H9 (cell line): ENCODE data around the gene MARCHF3. TPM values are rescaled to one million over a fixed set of nuclear protein-coding genes. Genes with fewer than 3 reads are reported as not detected.

Experiments used
- DNase-seq: peaks from one replicate; pipeline ENCODE4 v3.0.0-alpha.2; 2017
- H2AFZ ChIP-seq: one replicate; pipeline ENCODE4 v1.6.1; 2013; ENCODE audit warnings: mild to moderate bottlenecking, low read length, control low read depth, moderate library complexity
- H2AK5ac ChIP-seq: 2 replicates; pipeline ENCODE4 v1.6.1; 2013; ENCODE audit warnings: low read length, control low read depth, mixed read lengths; ENCODE audit not compliant: insufficient read length
- H2BK120ac ChIP-seq: one replicate; pipeline ENCODE4 v1.6.1; 2013; ENCODE audit warnings: low read depth, mild to moderate bottlenecking, low read length, control low read depth, inconsistent platforms; ENCODE audit not compliant: poor library complexity, severe bottlenecking
- H2BK12ac ChIP-seq: 2 replicates; pipeline ENCODE4 v1.6.1; 2013; ENCODE audit warnings: low read length, control low read depth, mixed read lengths, low read depth; ENCODE audit not compliant: insufficient read length
- H2BK15ac ChIP-seq: 2 replicates; pipeline ENCODE4 v1.6.1; 2013; ENCODE audit warnings: low read depth, low read length, control low read depth
- H2BK20ac ChIP-seq: one replicate; pipeline ENCODE4 v1.6.1; 2013; ENCODE audit warnings: low read depth, mild to moderate bottlenecking, low read length, control low read depth, inconsistent platforms; ENCODE audit not compliant: poor library complexity, severe bottlenecking
- H2BK5ac ChIP-seq: 2 replicates; pipeline ENCODE4 v1.6.1; 2013; ENCODE audit warnings: low read length, control low read depth, mixed read lengths; ENCODE audit not compliant: insufficient read length
- H3K14ac ChIP-seq: 2 replicates; pipeline ENCODE4 v1.6.1; 2013; ENCODE audit warnings: low read length, control low read depth; ENCODE audit not compliant: insufficient read depth
- H3K18ac ChIP-seq: 2 replicates; pipeline ENCODE4 v1.6.1; 2013; ENCODE audit warnings: low read depth, mild to moderate bottlenecking, mixed read lengths, low read length, control low read depth; ENCODE audit not compliant: insufficient read length
- H3K23ac ChIP-seq: 2 replicates; pipeline ENCODE4 v1.6.1; 2013; ENCODE audit warnings: low read length, control low read depth, mixed read lengths, low read depth; ENCODE audit not compliant: insufficient read length
- H3K23me2 ChIP-seq: 2 replicates; pipeline ENCODE4 v1.6.1; 2013; ENCODE audit warnings: low read depth, mild to moderate bottlenecking, mixed read lengths, low read length, control low read depth; ENCODE audit not compliant: insufficient read length, poor library complexity, severe bottlenecking
- H3K27ac ChIP-seq: 2 replicates; pipeline ENCODE4 v1.5.1; 2013; ENCODE audit warnings: low read length, control low read depth, mixed read lengths, low read depth; ENCODE audit not compliant: insufficient read length
- H3K27me3 ChIP-seq: 2 replicates; pipeline ENCODE4 v1.6.1; 2013; ENCODE audit warnings: low read length, control low read depth, inconsistent platforms; ENCODE audit not compliant: insufficient read depth
- H3K4ac ChIP-seq: 2 replicates; pipeline ENCODE4 v1.6.1; 2013; ENCODE audit warnings: low read depth, mild to moderate bottlenecking, control low read depth, inconsistent platforms, low read length, moderate library complexity
- H3K4me1 ChIP-seq: 2 replicates; pipeline ENCODE4 v1.6.1; 2013; ENCODE audit warnings: low read length, control low read depth, inconsistent platforms; ENCODE audit not compliant: insufficient read depth
- H3K4me2 ChIP-seq: 2 replicates; pipeline ENCODE4 v1.6.1; 2013; ENCODE audit warnings: low read length, control low read depth, mixed read lengths; ENCODE audit not compliant: insufficient read length, insufficient read depth
- H3K56ac ChIP-seq: 2 replicates; pipeline ENCODE4 v1.6.1; 2013; ENCODE audit warnings: low read depth, mild to moderate bottlenecking, mixed read lengths, low read length, control low read depth; ENCODE audit not compliant: insufficient read length
- H3K79me1 ChIP-seq: 2 replicates; pipeline ENCODE4 v1.6.1; 2013; ENCODE audit warnings: low read depth, mild to moderate bottlenecking, moderate library complexity, low read length, control low read depth, inconsistent platforms; ENCODE audit not compliant: insufficient read depth, poor library complexity, severe bottlenecking
- H3K79me2 ChIP-seq: 2 replicates; pipeline ENCODE4 v1.6.1; 2013; ENCODE audit warnings: low read length, control low read depth, inconsistent platforms; ENCODE audit not compliant: insufficient read depth
- H3K9ac ChIP-seq: 2 replicates; pipeline ENCODE4 v1.6.1; 2013; ENCODE audit warnings: low read length, control low read depth, mixed read lengths; ENCODE audit not compliant: insufficient read length; ENCODE audit errors: extremely low read depth
- H3K9me3 ChIP-seq: one replicate; pipeline ENCODE4 v1.6.1; 2013; ENCODE audit warnings: low read depth, low read length, inconsistent platforms; ENCODE audit not compliant: control insufficient read depth
- H3T11ph ChIP-seq: one replicate; pipeline ENCODE4 v1.6.1; 2013; ENCODE audit warnings: mild to moderate bottlenecking, low read length, control low read depth, inconsistent platforms
- H4K20me1 ChIP-seq: one replicate; pipeline ENCODE4 v1.6.1; 2013; ENCODE audit not compliant: control insufficient read depth, insufficient read length, insufficient read depth
- H4K5ac ChIP-seq: 2 replicates; pipeline ENCODE4 v1.6.1; 2013; ENCODE audit warnings: low read depth, mild to moderate bottlenecking, mixed read lengths, low read length, control low read depth; ENCODE audit not compliant: insufficient read length
- H4K8ac ChIP-seq: replicated peaks from 2 replicates; pipeline ENCODE4 v1.6.1; 2013; ENCODE audit warnings: low read length, control low read depth, mixed read lengths, low read depth; ENCODE audit not compliant: insufficient read length
- H4K91ac ChIP-seq: 2 replicates; pipeline ENCODE4 v1.6.1; 2013; ENCODE audit warnings: low read depth, mild to moderate bottlenecking, moderate library complexity, mixed read lengths, low read length, control low read depth; ENCODE audit not compliant: insufficient read length
- H3K27ac Mint-ChIP-seq, 3 experiments: 2 replicates in 2 of 3; 3 replicates in 1 of 3; pipeline ENCODE4 v1.8.0; 2020 to 2021; ENCODE audit warnings: mixed read lengths in 3 of 3, mild to moderate bottlenecking in 1 of 3, moderate library complexity in 1 of 3
- H3K27me3 Mint-ChIP-seq: 2 replicates; pipeline ENCODE4 v1.8.0; 2021; ENCODE audit warnings: low read depth, mild to moderate bottlenecking, moderate library complexity, mixed read lengths
- H3K36me3 Mint-ChIP-seq, 3 experiments: 2 replicates in 2 of 3; 3 replicates in 1 of 3; pipeline ENCODE4 v1.8.0; 2020 to 2021; ENCODE audit warnings: low read depth in 3 of 3, mixed read lengths in 3 of 3; ENCODE audit not compliant: insufficient read depth in 1 of 3
- H3K4me1 Mint-ChIP-seq, 2 experiments: 2 replicates each; pipeline ENCODE4 v1.8.0; 2020; ENCODE audit warnings: mixed read lengths in 2 of 2
- H3K4me3 Mint-ChIP-seq, 2 experiments: 2 replicates in 1 of 2; 3 replicates in 1 of 2; pipeline ENCODE4 v1.8.0; 2020 to 2021; ENCODE audit warnings: mild to moderate bottlenecking in 2 of 2, mixed read lengths in 2 of 2, moderate library complexity in 1 of 2
- H3K9me3 Mint-ChIP-seq, 2 experiments: 2 replicates in 1 of 2; 3 replicates in 1 of 2; pipeline ENCODE4 v1.8.0; 2020; ENCODE audit warnings: mild to moderate bottlenecking in 2 of 2, mixed read lengths in 2 of 2, moderate library complexity in 1 of 2
- WGBS: extraction: QIAGEN DNeasy Blood & Tissue Kit; methylation state at CpG from one replicate; pipeline ENCODE4 v1.1.7; 2013; ENCODE audit warnings: missing lambda C conversion rate, low lambda C conversion rate, mixed read lengths; ENCODE audit not compliant: insufficient read length; ENCODE audit errors: extremely low coverage; 5-methylcytosine and 5-hydroxymethylcytosine counted together
- total RNA-seq: library from RNA; stranded (reverse); gene quantifications from 2 replicates; pipeline ENCODE4 v1.2.1, GENCODE V29; 2021
- TF ChIP-seq, protein P1 (sequence below): fragments of 200-600 bp; sonication (generic); conservative IDR thresholded peaks from 3 replicates; pipeline ENCODE4 v1.8.0; 2021; ENCODE audit warnings: antibody characterized with exemption, mild to moderate bottlenecking

Gene MARCHF3
- total RNA-seq, 1 experiment from 2014 or later: 17.7 TPM

DNA sequence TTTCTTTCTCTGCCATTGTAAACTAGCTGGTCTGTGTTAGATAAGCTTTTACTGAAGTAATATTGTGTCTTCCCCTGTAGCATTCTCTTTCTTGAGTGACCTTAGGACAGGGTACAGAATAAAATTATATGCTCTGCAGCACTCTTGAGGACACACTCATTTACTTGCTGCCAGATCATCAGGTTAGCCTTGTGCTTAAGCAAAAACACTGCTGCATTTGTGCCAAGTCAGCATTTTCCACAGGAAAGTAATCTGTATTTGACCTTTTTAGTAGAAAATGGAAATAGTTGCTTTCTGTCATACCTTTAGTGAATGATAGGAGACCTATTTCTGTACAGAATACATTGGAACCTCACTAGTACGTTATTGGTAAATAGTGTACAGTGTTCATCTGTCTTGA lies 199.2 kb downstream of the MARCHF3 start:
- no peaks in the 10 kb centered on the region for H3K27me3 ChIP-seq
- no peaks in the 10 kb centered on the region for H3K79me1 ChIP-seq
- no peak overlapping the region for H2BK15ac ChIP-seq
- no peak overlapping the region for H4K91ac ChIP-seq
- H3K4me2 ChIP-seq: no peak overlapping the region
- H3K9ac ChIP-seq: no peak overlapping the region
- no peaks in the 10 kb centered on the region for H4K20me1 ChIP-seq
- no peaks in the 10 kb centered on the region for H3K23me2 ChIP-seq
- H3K9me3 ChIP-seq: no peaks in the 10 kb centered on the region
- Mint-ChIP-seq H3K4me3 (no peak overlapping the region), H3K27me3 (no peaks in the 10 kb centered on the region), H3K9me3 (no peaks in the 10 kb centered on the region), H3K4me1 (peaks cover 11 to 12% of the 10 kb centered on the region in 2 experiments), H3K27ac (peak overlapping the region in 1 of 3 experiments; percentile 81; a peak in 1 of 7 replicates), H3K36me3 (peaks cover 52 to 92% (median 84%) of the 10 kb centered on the region in 3 experiments)
- no peak overlapping the region for H2AFZ ChIP-seq
- no peak overlapping the region for H3K56ac ChIP-seq
- no peak overlapping the region for H3K14ac ChIP-seq
- no peak overlapping the region for H3T11ph ChIP-seq
- H4K5ac ChIP-seq: no peak overlapping the region
- H2BK120ac ChIP-seq: no peak overlapping the region
- no peak overlapping the region for H4K8ac ChIP-seq
- no peak overlapping the region for H2BK20ac ChIP-seq
- no CpG with 5 or more reads among the region's 1 CpG for WGBS
- H2BK5ac ChIP-seq: no peak overlapping the region
- H3K23ac ChIP-seq: no peak overlapping the region
- TF ChIP-seq, protein P1, sequence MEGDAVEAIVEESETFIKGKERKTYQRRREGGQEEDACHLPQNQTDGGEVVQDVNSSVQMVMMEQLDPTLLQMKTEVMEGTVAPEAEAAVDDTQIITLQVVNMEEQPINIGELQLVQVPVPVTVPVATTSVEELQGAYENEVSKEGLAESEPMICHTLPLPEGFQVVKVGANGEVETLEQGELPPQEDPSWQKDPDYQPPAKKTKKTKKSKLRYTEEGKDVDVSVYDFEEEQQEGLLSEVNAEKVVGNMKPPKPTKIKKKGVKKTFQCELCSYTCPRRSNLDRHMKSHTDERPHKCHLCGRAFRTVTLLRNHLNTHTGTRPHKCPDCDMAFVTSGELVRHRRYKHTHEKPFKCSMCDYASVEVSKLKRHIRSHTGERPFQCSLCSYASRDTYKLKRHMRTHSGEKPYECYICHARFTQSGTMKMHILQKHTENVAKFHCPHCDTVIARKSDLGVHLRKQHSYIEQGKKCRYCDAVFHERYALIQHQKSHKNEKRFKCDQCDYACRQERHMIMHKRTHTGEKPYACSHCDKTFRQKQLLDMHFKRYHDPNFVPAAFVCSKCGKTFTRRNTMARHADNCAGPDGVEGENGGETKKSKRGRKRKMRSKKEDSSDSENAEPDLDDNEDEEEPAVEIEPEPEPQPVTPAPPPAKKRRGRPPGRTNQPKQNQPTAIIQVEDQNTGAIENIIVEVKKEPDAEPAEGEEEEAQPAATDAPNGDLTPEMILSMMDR: no peak
- no peaks in the 10 kb centered on the region for H3K79me2 ChIP-seq
- no peak overlapping the region for H2AK5ac ChIP-seq
- H2BK12ac ChIP-seq: no peak overlapping the region
- H3K4me1 ChIP-seq: 0 out of 2 replicates have a peak, but pooled peaks cover 2% of the 10 kb centered on the region
- no peak for DNase-seq
- H3K4ac ChIP-seq: no peak overlapping the region
- H3K27ac ChIP-seq: no peak overlapping the region
- H3K18ac ChIP-seq: no peak overlapping the region
